Breast epithelium (tissue), 3 donors: ENCODE results near the gene TMEM147.

Source experiments
- POLR2A ChIP-seq: fragments of 450-650 bp; IDR thresholded peaks from one replicate; pipeline ENCODE4 v1.6.1; 2016; ENCODE audit warnings: antibody characterized with exemption, mild to moderate bottlenecking, moderate library complexity
- TF ChIP-seq, protein P1 (sequence below), 3 donors: fragments of 450-650 bp; IDR thresholded peaks; one replicate each; pipeline ENCODE4 v1.5.1; 2016 to 2017; ENCODE audit warnings: antibody characterized with exemption in 3 of 3, mild to moderate bottlenecking in 3 of 3, moderate library complexity in 3 of 3

DNA sequence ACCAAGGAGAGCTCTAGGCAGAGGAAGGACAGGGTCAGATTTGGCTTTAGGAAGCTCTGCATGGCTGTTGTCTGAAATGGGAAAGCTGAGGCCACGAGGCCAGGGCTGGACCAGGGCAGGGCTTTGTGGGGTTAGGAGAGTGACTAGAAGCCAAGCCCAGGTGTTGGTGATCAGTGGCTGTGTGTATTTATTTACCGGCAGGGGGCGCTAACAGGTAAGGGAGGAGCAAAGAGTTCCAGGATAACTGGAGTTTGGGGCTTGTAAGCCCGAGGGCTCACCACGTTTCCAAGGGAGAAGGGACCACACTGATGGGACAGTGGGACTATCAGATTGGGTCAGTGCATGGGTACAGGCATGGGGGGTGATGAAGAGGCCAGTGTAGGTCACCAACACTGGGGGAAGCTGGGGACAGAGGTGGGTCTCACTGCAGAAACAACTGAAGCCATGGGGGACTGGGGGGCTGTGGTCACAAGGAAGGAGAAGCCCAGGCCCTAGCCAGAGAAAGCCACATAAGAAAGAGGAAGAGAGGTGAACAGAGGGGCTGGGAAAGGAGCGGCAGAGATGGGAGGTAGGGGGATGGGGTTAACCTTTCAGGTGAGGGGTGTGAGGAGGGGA lies 3.9 kb downstream of the TMEM147 start:
- TF ChIP-seq, protein P1, sequence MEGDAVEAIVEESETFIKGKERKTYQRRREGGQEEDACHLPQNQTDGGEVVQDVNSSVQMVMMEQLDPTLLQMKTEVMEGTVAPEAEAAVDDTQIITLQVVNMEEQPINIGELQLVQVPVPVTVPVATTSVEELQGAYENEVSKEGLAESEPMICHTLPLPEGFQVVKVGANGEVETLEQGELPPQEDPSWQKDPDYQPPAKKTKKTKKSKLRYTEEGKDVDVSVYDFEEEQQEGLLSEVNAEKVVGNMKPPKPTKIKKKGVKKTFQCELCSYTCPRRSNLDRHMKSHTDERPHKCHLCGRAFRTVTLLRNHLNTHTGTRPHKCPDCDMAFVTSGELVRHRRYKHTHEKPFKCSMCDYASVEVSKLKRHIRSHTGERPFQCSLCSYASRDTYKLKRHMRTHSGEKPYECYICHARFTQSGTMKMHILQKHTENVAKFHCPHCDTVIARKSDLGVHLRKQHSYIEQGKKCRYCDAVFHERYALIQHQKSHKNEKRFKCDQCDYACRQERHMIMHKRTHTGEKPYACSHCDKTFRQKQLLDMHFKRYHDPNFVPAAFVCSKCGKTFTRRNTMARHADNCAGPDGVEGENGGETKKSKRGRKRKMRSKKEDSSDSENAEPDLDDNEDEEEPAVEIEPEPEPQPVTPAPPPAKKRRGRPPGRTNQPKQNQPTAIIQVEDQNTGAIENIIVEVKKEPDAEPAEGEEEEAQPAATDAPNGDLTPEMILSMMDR (IDR thresholded peaks at IDR 0.05), result peak in 2 of 3 donors; percentile 69 to 71
- no peak for TF ChIP-seq POLR2A
